ENCODE measurements around the gene CHI3L1. TPM values are rescaled to one million over a fixed set of nuclear protein-coding genes. Genes with fewer than 3 reads are reported as not detected.
A peak's percentile ranks its signal among the peaks of the same experiment; 100 is the strongest.

Gene CHI3L1
- total and polyA plus RNA-seq, 11 donors: 0.15 to 27.1 (median 1.3) TPM; not detected in 1

DNA sequence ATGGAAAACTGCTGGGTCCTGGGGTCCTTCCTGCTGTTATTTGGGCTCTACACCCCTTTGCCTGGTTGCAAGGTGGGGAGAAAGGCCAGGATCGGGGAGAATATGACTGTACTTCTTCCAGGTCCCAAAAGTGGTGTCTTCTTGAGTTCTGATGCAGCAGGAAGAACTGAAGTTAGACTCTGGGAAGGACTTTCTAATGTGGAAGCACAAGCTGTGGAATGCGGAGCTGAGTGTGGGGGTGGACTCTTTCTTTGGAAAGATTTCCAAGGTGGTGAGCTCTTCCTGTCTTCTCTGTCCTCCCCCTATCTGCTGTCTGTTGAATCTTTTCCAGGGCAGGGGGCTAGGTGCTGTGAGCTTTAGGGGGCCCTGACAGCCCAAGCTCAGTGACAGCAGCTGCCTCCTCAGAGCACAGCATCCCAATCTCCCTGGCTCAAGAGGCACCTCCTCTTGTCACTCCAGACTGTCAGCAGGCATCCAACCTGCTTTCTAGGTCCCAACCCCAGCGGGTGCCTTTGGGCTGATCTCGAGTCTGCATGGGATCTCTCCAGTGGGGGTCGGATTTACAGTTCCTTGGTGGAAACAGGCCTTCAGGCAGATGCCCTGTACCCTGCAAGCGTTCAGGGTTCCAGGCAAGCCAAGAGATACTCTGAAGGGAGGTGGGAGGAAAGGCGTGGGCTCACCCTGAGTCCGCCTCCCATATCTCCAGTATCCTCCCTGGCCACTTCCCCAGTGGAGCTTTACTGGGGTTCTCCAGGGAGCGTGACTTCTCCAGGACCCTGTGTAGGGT lies 35.8 kb downstream of the CHI3L1 start:
- H3K4me3 ChIP-seq: no peak overlapping the region
- no peaks in the 10 kb centered on the region for H3K27me3 ChIP-seq
- no peaks in the 10 kb centered on the region for H3K9me3 ChIP-seq
- H3K36me3 ChIP-seq: no peaks in the 10 kb centered on the region
- no peak overlapping the region for H3K27ac ChIP-seq
- intact Hi-C loops (cut with DNase I): no loop called here
- peaks cover 0 to 22% (median 7%) of the 10 kb centered on the region in 12 donors for H3K4me1 ChIP-seq
- WGBS, 4 donors: 67 to 75% (median 73%) methylated on average over 7 to 9 of the region's 9 CpGs
- no peak for TF ChIP-seq POLR2A (IDR thresholded peaks at IDR 0.05)
- TF ChIP-seq, protein P1, sequence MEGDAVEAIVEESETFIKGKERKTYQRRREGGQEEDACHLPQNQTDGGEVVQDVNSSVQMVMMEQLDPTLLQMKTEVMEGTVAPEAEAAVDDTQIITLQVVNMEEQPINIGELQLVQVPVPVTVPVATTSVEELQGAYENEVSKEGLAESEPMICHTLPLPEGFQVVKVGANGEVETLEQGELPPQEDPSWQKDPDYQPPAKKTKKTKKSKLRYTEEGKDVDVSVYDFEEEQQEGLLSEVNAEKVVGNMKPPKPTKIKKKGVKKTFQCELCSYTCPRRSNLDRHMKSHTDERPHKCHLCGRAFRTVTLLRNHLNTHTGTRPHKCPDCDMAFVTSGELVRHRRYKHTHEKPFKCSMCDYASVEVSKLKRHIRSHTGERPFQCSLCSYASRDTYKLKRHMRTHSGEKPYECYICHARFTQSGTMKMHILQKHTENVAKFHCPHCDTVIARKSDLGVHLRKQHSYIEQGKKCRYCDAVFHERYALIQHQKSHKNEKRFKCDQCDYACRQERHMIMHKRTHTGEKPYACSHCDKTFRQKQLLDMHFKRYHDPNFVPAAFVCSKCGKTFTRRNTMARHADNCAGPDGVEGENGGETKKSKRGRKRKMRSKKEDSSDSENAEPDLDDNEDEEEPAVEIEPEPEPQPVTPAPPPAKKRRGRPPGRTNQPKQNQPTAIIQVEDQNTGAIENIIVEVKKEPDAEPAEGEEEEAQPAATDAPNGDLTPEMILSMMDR (IDR thresholded peaks at IDR 0.05): no peak
- ATAC-seq: no peak
- peak in 1 of 5 donors; percentile 12 for DNase-seq

- DNase-seq (no peak), ATAC-seq (no peak)
- H3K27me3 ChIP-seq: no peaks in the 10 kb centered on the region
- peaks cover 0 to 22% (median 7%) of the 10 kb centered on the region in 12 donors for H3K4me1 ChIP-seq
- H3K4me3 ChIP-seq: no peak overlapping the region
- H3K27ac ChIP-seq: no peak overlapping the region
- intact Hi-C loops (cut with DNase I): no loop called here
- no peak for TF ChIP-seq POLR2A (IDR thresholded peaks at IDR 0.05)
- TF ChIP-seq, protein P1 (IDR thresholded peaks at IDR 0.05): no peak
- WGBS, 4 donors: 69 to 76% (median 72%) methylated on average over 7 of the region's 7 CpGs
- no peaks in the 10 kb centered on the region for H3K36me3 ChIP-seq
- no peaks in the 10 kb centered on the region for H3K9me3 ChIP-seq
These were observed 37.2 kb downstream of the CHI3L1 start for GRCh38 chr1:203149188-203149840.

- Histone ChIP-seq H3K27ac (no peak overlapping the region), H3K36me3 (no peaks in the 10 kb centered on the region), H3K9me3 (no peaks in the 10 kb centered on the region), H3K4me3 (no peak overlapping the region), H3K4me1 (peaks cover 0 to 18% (median 6%) of the 10 kb centered on the region in 12 donors), H3K27me3 (no peaks in the 10 kb centered on the region)
- TF ChIP-seq POLR2A (IDR thresholded peaks at IDR 0.05): no peak
- TF ChIP-seq, protein P1 (IDR thresholded peaks at IDR 0.05): no peak
- intact Hi-C loops (cut with DNase I): no loop called here
- DNase-seq: peak in 1 of 5 donors; percentile 18
- WGBS, 4 donors: 85 to 93% (median 89%) methylated on average over 12 of the region's 12 CpGs
- ATAC-seq: peak in 1 of 4 donors; percentile 47
These were observed 37.9 kb downstream of the CHI3L1 start for GRCh38 chr1:203148579-203148978.

GRCh38 chr1:203148127-203148526 lies 38.4 kb downstream of the CHI3L1 start:
- no peak overlapping the region for H3K4me3 ChIP-seq
- H3K36me3 ChIP-seq: no peaks in the 10 kb centered on the region
- no peaks in the 10 kb centered on the region for H3K9me3 ChIP-seq
- TF ChIP-seq POLR2A (IDR thresholded peaks at IDR 0.05): no peak
- TF ChIP-seq, protein P1 (IDR thresholded peaks at IDR 0.05): peak in 5 of 12 donors; percentile 6 to 34 (median 9)
- peak in 1 of 5 donors; percentile 20 for DNase-seq
- H3K27me3 ChIP-seq: no peaks in the 10 kb centered on the region
- H3K4me1 ChIP-seq: peaks cover 0 to 14% (median 2%) of the 10 kb centered on the region in 12 donors
- no peak for ATAC-seq
- intact Hi-C loops (cut with DNase I): no loop called here
- WGBS, 4 donors: 95 to 96% (median 96%) methylated on average over 5 of the region's 5 CpGs
- no peak overlapping the region for H3K27ac ChIP-seq
